HG03354 (cell line): ENCODE results near the gene CCND2.
A peak's percentile ranks its signal among the peaks of the same experiment; 100 is the strongest.

Source experiments
- ATAC-seq: cut with Tn5 transposase; IDR thresholded peaks from one replicate; pipeline ENCODE4 v1.9.1; 2021; ENCODE audit warnings: mild to moderate bottlenecking; ENCODE audit not compliant: unreplicated experiment, poor library complexity, severe bottlenecking

The CCND2 gene

GRCh38 chr12:4275016-4275869, 1.7 kb downstream of the CCND2 start:
- ATAC-seq = no peak

- no peak for ATAC-seq
These were observed 2.3 kb downstream of the CCND2 start for GRCh38 chr12:4275870-4276301.

- ATAC-seq = peak; percentile 36
These were observed 3.1 kb downstream of the CCND2 start for GRCh38 chr12:4276524-4277204.

GRCh38 chr12:4277205-4277543, 3.6 kb downstream of the CCND2 start:
- no peak for ATAC-seq

GRCh38 chr12:4277857-4278256, 4.3 kb downstream of the CCND2 start:
- ATAC-seq = no peak

- no peak for ATAC-seq
These were observed 5.0 kb downstream of the CCND2 start for GRCh38 chr12:4278329-4279197.

- no peak for ATAC-seq
These were observed 5.7 kb downstream of the CCND2 start for GRCh38 chr12:4279198-4279690.

- ATAC-seq = no peak
These were observed 7.0 kb downstream of the CCND2 start for GRCh38 chr12:4280351-4281163.

- ATAC-seq = no peak
These were observed 7.7 kb downstream of the CCND2 start for GRCh38 chr12:4281173-4281654.

GRCh38 chr12:4282103-4282891, 8.7 kb downstream of the CCND2 start:
- no peak for ATAC-seq

GRCh38 chr12:4282892-4283511, 9.4 kb downstream of the CCND2 start:
- no peak for ATAC-seq

GRCh38 chr12:4283512-4284255, 10.1 kb downstream of the CCND2 start:
- ATAC-seq = no peak

GRCh38 chr12:4284306-4284705, 10.7 kb downstream of the CCND2 start:
- no peak for ATAC-seq

- ATAC-seq = no peak
These were observed 11.5 kb downstream of the CCND2 start for GRCh38 chr12:4285070-4285469.

GRCh38 chr12:4286228-4286627, 12.7 kb downstream of the CCND2 start:
- ATAC-seq = no peak

GRCh38 chr12:4286771-4287317, 13.3 kb downstream of the CCND2 start:
- ATAC-seq = no peak
